ENCODE results near the gene NFATC1. TPM values are rescaled to one million over a fixed set of nuclear protein-coding genes. Genes with fewer than 3 reads are reported as not detected.
"Not testable (repeated sequence)": the region's sequence is repeated elsewhere in the genome, so short reads cannot be mapped to it uniquely, and the experiment has no call there.

Gene NFATC1
- total RNA-seq, 1 donor from 2014 or later = 0.53 TPM

DNA sequence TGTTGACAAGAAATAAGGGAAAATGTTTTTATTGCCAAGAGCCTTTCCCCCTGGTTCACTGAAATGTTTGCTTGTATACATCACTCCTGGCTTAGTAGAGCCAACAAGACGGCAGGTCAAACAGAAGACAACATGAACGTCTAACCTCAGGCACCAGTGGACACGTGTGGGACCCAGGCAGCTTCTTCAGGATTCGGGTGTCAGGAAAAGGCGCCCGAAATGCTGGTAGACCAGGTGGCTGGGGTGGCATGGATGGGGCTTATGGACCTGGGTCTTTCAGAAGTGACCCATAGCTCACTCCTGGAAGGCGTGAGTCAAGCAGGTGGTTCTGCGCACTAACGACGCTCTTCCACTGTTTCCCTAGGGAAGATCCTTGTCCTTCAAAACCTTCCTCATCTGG lies 23.3 kb upstream of the NFATC1 start:
- Histone ChIP-seq H3K36me3 (ENCODE audit: control insufficient read depth, insufficient read depth, low read length) (peaks cover 3% of the 10 kb centered on the region), H3K4me3 (ENCODE audit: low read depth, low read length) (no peak overlapping the region), H3K27me3 (ENCODE audit: control insufficient read depth, insufficient read depth, low read length) (no peaks in the 10 kb centered on the region)
- FAIRE-seq = no peak
- TF ChIP-seq, protein P1, sequence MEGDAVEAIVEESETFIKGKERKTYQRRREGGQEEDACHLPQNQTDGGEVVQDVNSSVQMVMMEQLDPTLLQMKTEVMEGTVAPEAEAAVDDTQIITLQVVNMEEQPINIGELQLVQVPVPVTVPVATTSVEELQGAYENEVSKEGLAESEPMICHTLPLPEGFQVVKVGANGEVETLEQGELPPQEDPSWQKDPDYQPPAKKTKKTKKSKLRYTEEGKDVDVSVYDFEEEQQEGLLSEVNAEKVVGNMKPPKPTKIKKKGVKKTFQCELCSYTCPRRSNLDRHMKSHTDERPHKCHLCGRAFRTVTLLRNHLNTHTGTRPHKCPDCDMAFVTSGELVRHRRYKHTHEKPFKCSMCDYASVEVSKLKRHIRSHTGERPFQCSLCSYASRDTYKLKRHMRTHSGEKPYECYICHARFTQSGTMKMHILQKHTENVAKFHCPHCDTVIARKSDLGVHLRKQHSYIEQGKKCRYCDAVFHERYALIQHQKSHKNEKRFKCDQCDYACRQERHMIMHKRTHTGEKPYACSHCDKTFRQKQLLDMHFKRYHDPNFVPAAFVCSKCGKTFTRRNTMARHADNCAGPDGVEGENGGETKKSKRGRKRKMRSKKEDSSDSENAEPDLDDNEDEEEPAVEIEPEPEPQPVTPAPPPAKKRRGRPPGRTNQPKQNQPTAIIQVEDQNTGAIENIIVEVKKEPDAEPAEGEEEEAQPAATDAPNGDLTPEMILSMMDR (IDR thresholded peaks at IDR 0.05; ENCODE audit: insufficient read depth, low read length, severe bottlenecking) = no peak
- DNase-seq (ENCODE audit: low read depth) = no peak

DNA sequence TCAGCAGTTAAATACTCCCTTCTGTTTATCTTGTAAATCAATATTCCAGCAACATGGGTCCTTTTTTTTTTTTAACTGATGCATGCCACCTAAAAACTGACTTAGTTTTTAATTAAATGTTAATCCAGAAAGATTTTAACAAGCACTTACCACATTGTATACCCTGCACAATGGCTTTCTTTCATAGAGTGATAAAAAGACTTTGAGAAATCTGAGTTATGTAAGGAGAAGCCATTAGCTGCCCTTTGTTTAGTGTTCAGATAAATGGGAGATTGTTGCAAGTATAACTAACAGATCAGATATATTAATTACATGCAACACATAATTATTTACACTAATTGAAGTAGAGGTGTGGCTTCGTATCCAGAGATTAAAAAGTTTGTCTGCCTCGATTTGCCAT lies 22.7 kb upstream of the NFATC1 start:
- Histone ChIP-seq H3K36me3 (ENCODE audit: control insufficient read depth, insufficient read depth, low read length) (peaks cover 4% of the 10 kb centered on the region), H3K27me3 (ENCODE audit: control insufficient read depth, insufficient read depth, low read length) (no peaks in the 10 kb centered on the region), H3K4me3 (ENCODE audit: low read depth, low read length) (no peak overlapping the region)
- TF ChIP-seq, protein P1 (IDR thresholded peaks at IDR 0.05; ENCODE audit: insufficient read depth, low read length, severe bottlenecking) = no peak
- FAIRE-seq = no peak
- DNase-seq (ENCODE audit: low read depth) = no peak

DNA sequence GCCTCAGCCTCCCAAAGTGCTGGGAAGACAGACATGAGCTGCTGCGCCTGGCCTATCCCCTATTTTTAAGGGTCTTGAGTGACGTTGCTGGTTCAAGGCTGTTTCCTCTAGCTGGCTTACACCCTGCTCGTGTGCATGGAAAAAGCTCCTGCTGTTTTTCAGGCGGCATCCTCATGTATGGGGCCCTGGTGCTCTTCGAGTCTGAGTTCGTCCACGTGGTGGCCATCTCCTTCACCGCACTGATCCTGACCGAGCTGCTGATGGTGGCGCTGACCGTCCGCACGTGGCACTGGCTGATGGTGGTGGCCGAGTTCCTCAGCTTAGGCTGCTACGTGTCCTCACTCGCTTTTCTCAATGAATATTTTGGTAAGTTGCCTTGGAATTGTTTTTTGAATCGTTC lies 22.0 kb upstream of the NFATC1 start:
- no peaks in the 10 kb centered on the region for H3K27me3 ChIP-seq (ENCODE audit: control insufficient read depth, insufficient read depth, low read length)
- TF ChIP-seq, protein P1 (IDR thresholded peaks at IDR 0.05; ENCODE audit: insufficient read depth, low read length, severe bottlenecking) = no peak
- DNase-seq (ENCODE audit: low read depth) (no peak), FAIRE-seq (peak; percentile 55)
- peaks cover 3% of the 10 kb centered on the region for H3K36me3 ChIP-seq (ENCODE audit: control insufficient read depth, insufficient read depth, low read length)
- H3K4me3 ChIP-seq (ENCODE audit: low read depth, low read length) = no peak overlapping the region

DNA sequence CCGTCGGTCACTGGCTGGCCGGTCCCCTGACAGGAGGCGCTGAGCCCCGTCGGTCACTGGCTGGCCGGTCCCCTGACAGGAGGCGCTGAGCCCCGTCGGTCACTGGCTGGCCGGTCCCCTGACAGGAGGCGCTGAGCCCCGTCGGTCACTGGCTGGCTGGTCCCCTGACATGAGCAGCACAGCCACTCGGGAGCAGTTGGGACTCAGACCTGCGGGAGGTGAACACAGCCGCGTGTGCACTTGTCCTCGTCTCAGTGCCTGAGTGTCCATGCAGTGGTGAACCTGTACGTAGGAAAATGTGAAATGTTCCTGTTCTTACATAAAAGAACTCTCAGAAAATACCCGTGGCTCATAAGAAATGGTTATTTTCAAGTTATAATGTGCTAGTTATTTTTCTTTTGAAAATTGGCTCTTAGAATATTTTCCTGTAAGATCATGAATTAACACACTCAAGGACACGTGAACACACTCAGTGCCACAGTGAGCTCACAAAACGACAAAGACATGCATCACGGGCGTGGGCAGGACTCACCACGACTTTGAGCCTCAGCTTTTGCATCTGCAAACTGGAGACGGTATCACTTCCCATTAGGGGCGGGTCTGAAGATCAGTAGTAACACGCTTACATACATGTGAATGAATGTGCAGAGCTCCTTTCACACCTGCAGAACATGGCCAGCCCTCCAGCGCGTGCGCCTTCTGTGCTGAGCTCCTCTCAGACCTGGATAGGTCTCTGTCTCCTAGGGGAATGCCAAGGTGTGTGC lies 21.1 kb upstream of the NFATC1 start:
- DNase-seq (ENCODE audit: low read depth) (no peak), FAIRE-seq (no peak)
- no peak overlapping the region for H3K4me3 ChIP-seq (ENCODE audit: low read depth, low read length)
- peaks cover 3% of the 10 kb centered on the region for H3K36me3 ChIP-seq (ENCODE audit: control insufficient read depth, insufficient read depth, low read length)
- TF ChIP-seq, protein P1 (IDR thresholded peaks at IDR 0.05; ENCODE audit: insufficient read depth, low read length, severe bottlenecking) = no peak
- no peaks in the 10 kb centered on the region for H3K27me3 ChIP-seq (ENCODE audit: control insufficient read depth, insufficient read depth, low read length)

DNA sequence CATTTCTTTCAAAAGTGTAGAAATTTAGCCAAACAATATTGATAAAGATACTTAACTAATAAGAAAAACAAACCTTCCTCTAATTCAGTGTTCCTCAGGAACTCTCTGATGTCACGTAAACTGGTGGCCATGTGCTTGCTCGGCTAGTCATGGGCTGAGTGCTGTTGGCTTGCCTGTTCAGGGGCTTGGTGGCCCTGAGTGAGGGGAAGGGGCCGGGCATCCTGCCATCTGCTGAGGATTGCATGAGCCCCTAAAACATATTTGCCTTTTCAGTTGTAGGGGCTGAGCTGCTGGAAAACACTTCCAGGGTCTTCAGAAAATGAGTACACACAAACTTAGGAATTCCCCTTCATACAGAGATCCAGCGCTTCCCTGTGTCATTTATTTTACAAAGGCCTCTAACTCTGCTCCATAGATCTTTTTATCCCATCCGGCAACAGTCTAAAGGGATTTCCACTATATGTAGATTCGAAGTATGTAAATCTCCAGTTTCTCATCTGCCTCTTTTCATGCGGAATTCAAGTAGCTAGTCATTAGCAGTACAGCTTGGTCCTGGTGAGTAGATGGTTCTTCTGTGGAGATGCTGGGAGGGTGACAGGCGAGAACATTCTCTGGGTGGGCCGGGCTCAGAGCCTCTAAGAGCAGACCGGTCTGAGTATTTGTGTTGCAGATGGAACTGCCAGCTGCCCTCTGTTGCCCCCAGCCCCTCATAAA lies 20.1 kb upstream of the NFATC1 start:
- TF ChIP-seq, protein P1 (IDR thresholded peaks at IDR 0.05; ENCODE audit: insufficient read depth, low read length, severe bottlenecking) = no peak
- FAIRE-seq = no peak
- peaks cover 3% of the 10 kb centered on the region for H3K36me3 ChIP-seq (ENCODE audit: control insufficient read depth, insufficient read depth, low read length)
- H3K27me3 ChIP-seq (ENCODE audit: control insufficient read depth, insufficient read depth, low read length) = no peaks in the 10 kb centered on the region
- DNase-seq (ENCODE audit: low read depth) = no peak
- H3K4me3 ChIP-seq (ENCODE audit: low read depth, low read length) = no peak overlapping the region

DNA sequence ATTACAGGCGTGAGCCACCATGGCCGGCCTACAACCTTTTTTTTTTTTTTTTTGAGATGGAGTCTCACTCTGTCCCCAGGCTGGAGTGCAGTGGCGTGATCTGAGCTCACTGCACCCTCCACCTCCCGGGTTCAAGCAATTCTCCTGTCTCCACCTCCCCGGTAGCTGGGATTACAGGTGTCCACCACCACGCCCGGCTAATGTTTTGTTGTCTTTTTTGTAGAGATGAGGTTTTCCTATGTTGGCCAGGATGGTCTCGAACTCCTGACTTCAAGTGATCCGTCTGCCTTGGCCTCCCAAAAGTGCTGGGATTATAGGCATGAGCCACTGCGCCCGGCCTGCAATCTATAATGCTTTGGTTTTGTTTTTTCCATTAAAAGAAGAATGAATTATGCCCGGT lies 19.1 kb upstream of the NFATC1 start:
- not testable (repeated sequence) for FAIRE-seq; H3K4me3 ChIP-seq (ENCODE audit: low read depth, low read length)

More for the DNA sequence above, 19.1 kb upstream of the NFATC1 start:
- H3K27me3 ChIP-seq (ENCODE audit: control insufficient read depth, insufficient read depth, low read length); DNase-seq (ENCODE audit: low read depth); H3K36me3 ChIP-seq (ENCODE audit: control insufficient read depth, insufficient read depth, low read length): not testable (repeated sequence)
